ENCODE results near the gene CTNND2. TPM values are rescaled to one million over a fixed set of nuclear protein-coding genes. Genes with fewer than 3 reads are reported as not detected.

The CTNND2 gene
- total RNA-seq, 1 donor from 2014 or later, result 0.29 TPM

GRCh38 chr5:11525020-11525419 lies 379.2 kb downstream of the CTNND2 start:
- no peaks in the 10 kb centered on the region for H3K27me3 ChIP-seq (ENCODE audit: control insufficient read depth, insufficient read depth, low read length)
- DNase-seq (ENCODE audit: low read depth), result no peak
- no peak for TF ChIP-seq CTCF (IDR thresholded peaks at IDR 0.05; ENCODE audit: insufficient read depth, low read length, poor library complexity, severe bottlenecking)
- H3K36me3 ChIP-seq (ENCODE audit: control insufficient read depth, insufficient read depth, low read length), result no peaks in the 10 kb centered on the region
- no peak overlapping the region for H3K4me3 ChIP-seq (ENCODE audit: low read depth, low read length)

GRCh38 chr5:11524188-11524587 lies 380.1 kb downstream of the CTNND2 start:
- no peaks in the 10 kb centered on the region for H3K27me3 ChIP-seq (ENCODE audit: control insufficient read depth, insufficient read depth, low read length)
- no peak for DNase-seq (ENCODE audit: low read depth)
- TF ChIP-seq CTCF (IDR thresholded peaks at IDR 0.05; ENCODE audit: insufficient read depth, low read length, poor library complexity, severe bottlenecking), result no peak
- no peak overlapping the region for H3K4me3 ChIP-seq (ENCODE audit: low read depth, low read length)
- no peaks in the 10 kb centered on the region for H3K36me3 ChIP-seq (ENCODE audit: control insufficient read depth, insufficient read depth, low read length)

- no peak for DNase-seq (ENCODE audit: low read depth)
- Histone ChIP-seq H3K27me3 (ENCODE audit: control insufficient read depth, insufficient read depth, low read length) (no peaks in the 10 kb centered on the region), H3K36me3 (ENCODE audit: control insufficient read depth, insufficient read depth, low read length) (no peaks in the 10 kb centered on the region), H3K4me3 (ENCODE audit: low read depth, low read length) (no peak overlapping the region)
- TF ChIP-seq CTCF (IDR thresholded peaks at IDR 0.05; ENCODE audit: insufficient read depth, low read length, poor library complexity, severe bottlenecking), result no peak
Measured at GRCh38 chr5:11522796-11523195, 381.4 kb downstream of the CTNND2 start.

GRCh38 chr5:11520241-11520930 lies 383.9 kb downstream of the CTNND2 start:
- no peak for TF ChIP-seq CTCF (IDR thresholded peaks at IDR 0.05; ENCODE audit: insufficient read depth, low read length, poor library complexity, severe bottlenecking)
- no peak for DNase-seq (ENCODE audit: low read depth)
- H3K36me3 ChIP-seq (ENCODE audit: control insufficient read depth, insufficient read depth, low read length), result no peaks in the 10 kb centered on the region
- H3K27me3 ChIP-seq (ENCODE audit: control insufficient read depth, insufficient read depth, low read length), result no peaks in the 10 kb centered on the region
- H3K4me3 ChIP-seq (ENCODE audit: low read depth, low read length), result no peak overlapping the region

GRCh38 chr5:11519236-11519635 lies 385.0 kb downstream of the CTNND2 start:
- Histone ChIP-seq H3K4me3 (ENCODE audit: low read depth, low read length) (no peak overlapping the region), H3K36me3 (ENCODE audit: control insufficient read depth, insufficient read depth, low read length) (no peaks in the 10 kb centered on the region), H3K27me3 (ENCODE audit: control insufficient read depth, insufficient read depth, low read length) (no peaks in the 10 kb centered on the region)
- TF ChIP-seq CTCF (IDR thresholded peaks at IDR 0.05; ENCODE audit: insufficient read depth, low read length, poor library complexity, severe bottlenecking), result no peak
- no peak for DNase-seq (ENCODE audit: low read depth)

GRCh38 chr5:11518676-11519075 lies 385.6 kb downstream of the CTNND2 start:
- no peak for TF ChIP-seq CTCF (IDR thresholded peaks at IDR 0.05; ENCODE audit: insufficient read depth, low read length, poor library complexity, severe bottlenecking)
- H3K4me3 ChIP-seq (ENCODE audit: low read depth, low read length), result no peak overlapping the region
- no peaks in the 10 kb centered on the region for H3K36me3 ChIP-seq (ENCODE audit: control insufficient read depth, insufficient read depth, low read length)
- no peaks in the 10 kb centered on the region for H3K27me3 ChIP-seq (ENCODE audit: control insufficient read depth, insufficient read depth, low read length)
- no peak for DNase-seq (ENCODE audit: low read depth)
